ENCODE data around the gene ENTREP3.

The ENTREP3 gene

DNA sequence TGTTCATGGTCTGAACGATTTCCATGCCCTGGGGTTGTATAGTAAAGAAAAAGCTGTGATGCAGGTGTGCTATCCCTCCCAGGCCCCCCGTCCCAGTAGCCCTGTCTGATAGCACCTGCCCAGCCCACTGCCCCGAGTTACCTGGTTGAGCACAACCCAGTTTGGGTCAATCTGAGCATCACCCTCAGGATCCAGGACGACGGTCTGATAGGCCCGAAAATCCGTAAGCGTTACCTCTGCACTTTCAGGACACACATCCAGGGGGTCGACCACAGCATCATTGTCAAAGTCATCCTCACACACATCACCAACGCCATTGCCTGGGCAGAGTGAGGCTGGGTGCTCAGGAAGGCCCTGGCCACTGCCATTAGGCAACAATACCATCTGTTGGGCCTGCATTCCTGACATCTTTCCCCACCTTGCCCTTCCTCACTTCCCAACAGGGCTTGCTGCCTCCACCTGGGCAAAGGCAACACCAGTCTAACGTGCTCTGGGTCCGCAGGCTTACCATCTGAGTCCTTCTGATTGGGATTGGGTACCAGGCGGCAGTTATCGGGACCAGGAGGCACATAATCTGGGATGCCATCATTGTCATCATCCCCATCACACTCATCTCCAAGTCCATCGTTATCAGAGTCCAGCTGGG is 57.3 kb downstream of the ENTREP3 start:
- Histone ChIP-seq H3K27me3 (ENCODE audit: insufficient read depth, low read length, poor library complexity) (no peaks in the 10 kb centered on the region), H4K8ac (ENCODE audit: low read depth, low read length) (no peak overlapping the region), H3K23ac (ENCODE audit: low read length) (no peak overlapping the region), H3K4ac (ENCODE audit: low read depth, low read length) (no peak overlapping the region), H2BK5ac (ENCODE audit: low read length) (no peak overlapping the region), H3K36me3 (ENCODE audit: control insufficient read depth, insufficient read depth, low read length) (peaks cover 1% of the 10 kb centered on the region), H3K79me1 (ENCODE audit: low read length) (no peaks in the 10 kb centered on the region), H3K56ac (ENCODE audit: low read length) (no peak overlapping the region), H3K27ac (ENCODE audit: low read depth, low read length) (no peak overlapping the region), H2BK120ac (ENCODE audit: low read depth, low read length) (no peak overlapping the region), H3K9ac (ENCODE audit: low read length) (no peak overlapping the region), H2BK15ac (replicated peaks; ENCODE audit: low read depth) (no peak overlapping the region), H3K4me3 (ENCODE audit: low read length) (no peak overlapping the region), H2AK5ac (ENCODE audit: low read length) (no peak overlapping the region), H3K18ac (ENCODE audit: low read length) (no peak overlapping the region), H3K4me2 (ENCODE audit: low read length) (no peak overlapping the region), H3K79me2 (ENCODE audit: control insufficient read depth, insufficient read depth, low read length) (peaks cover 13% of the 10 kb centered on the region), H3K4me1 (ENCODE audit: control insufficient read depth, low read depth, low read length) (peaks cover 5% of the 10 kb centered on the region), H4K5ac (ENCODE audit: low read length) (no peak overlapping the region)
- no peak for DNase-seq
- WGBS (ENCODE audit: extremely low coverage, insufficient coverage, low lambda C conversion rate) = no CpG with 5 or more reads among the region's 15 CpGs

Measured in mesendoderm (in vitro differentiated cells).